Stomach (tissue), 4 donors: ENCODE data around the gene TGM2.

Source experiments
- CTCF ChIP-seq, 7 experiments: fragments of 450-650 bp in 4 of 7; fragments of 200-600 bp in 3 of 7; sonication (generic) in 3 of 7; IDR thresholded peaks; one replicate each; pipeline ENCODE4 v1.5.1; 2016 to 2019; ENCODE audit warnings: antibody characterized with exemption in 7 of 7, control low read depth in 2 of 7, mild to moderate bottlenecking in 1 of 7
- EP300 ChIP-seq: sonication (generic); formaldehyde crosslinking; IDR thresholded peaks from one replicate; pipeline ENCODE4 v1.6.1; 2017; ENCODE audit warnings: antibody characterized with exemption
- POLR2A ChIP-seq, 4 donors: fragments of 450-650 bp; IDR thresholded peaks; one replicate each; pipeline ENCODE4 v1.6.1; 2016; ENCODE audit warnings: antibody characterized with exemption in 4 of 4, control low read depth in 2 of 4, mild to moderate bottlenecking in 1 of 4, moderate library complexity in 1 of 4
- POLR2AphosphoS5 ChIP-seq, 3 donors: sonication (generic); formaldehyde crosslinking; IDR thresholded peaks; one replicate each; pipeline ENCODE4 v1.6.1; 2016; ENCODE audit warnings: antibody characterized with exemption in 3 of 3

GRCh38 chr20:38147751-38148150 lies 17.3 kb downstream of the TGM2 start:
- TF ChIP-seq CTCF (IDR thresholded peaks at IDR 0.05) (no peak), EP300 (no peak), POLR2AphosphoS5 (IDR thresholded peaks at IDR 0.05) (no peak), POLR2A (IDR thresholded peaks at IDR 0.05) (no peak)
